SJCRH30 (cell line): Measurements from ENCODE around the gene PGBD2. TPM values are rescaled to one million over a fixed set of nuclear protein-coding genes. Genes with fewer than 3 reads are reported as not detected.
"Not testable (repeated sequence)": the region's sequence is repeated elsewhere in the genome, so short reads cannot be mapped to it uniquely, and the experiment has no call there.

ENCODE experiments used
- DNase-seq, 2 experiments: peaks; one replicate each; pipeline ENCODE4 v3.0.0-alpha.2; 2015 to 2020
- H3K27ac ChIP-seq: fragments of 250-450 bp; sonication (Bioruptor Pico); 2 replicates; pipeline ENCODE4 v1.5.1; 2020; ENCODE audit warnings: mild to moderate bottlenecking, moderate library complexity
- H3K27me3 ChIP-seq: fragments of 250-450 bp; sonication (Bioruptor Pico); 2 replicates; pipeline ENCODE4 v1.5.1; 2020; ENCODE audit warnings: mild to moderate bottlenecking, moderate library complexity
- H3K36me3 ChIP-seq: fragments of 250-450 bp; sonication (Bioruptor Pico); 2 replicates; pipeline ENCODE4 v1.5.1; 2020; ENCODE audit warnings: mild to moderate bottlenecking, moderate library complexity
- H3K4me1 ChIP-seq: fragments of 250-450 bp; sonication (Bioruptor Pico); 2 replicates; pipeline ENCODE4 v1.5.1; 2020; ENCODE audit warnings: mild to moderate bottlenecking, moderate library complexity
- H3K4me3 ChIP-seq: fragments of 250-450 bp; sonication (Bioruptor Pico); 2 replicates; pipeline ENCODE4 v1.5.1; 2020; ENCODE audit warnings: mild to moderate bottlenecking, moderate library complexity
- H3K9me3 ChIP-seq: fragments of 250-450 bp; sonication (Bioruptor Pico); replicated peaks from 2 replicates; pipeline ENCODE4 v1.5.1; 2020; ENCODE audit warnings: mild to moderate bottlenecking, moderate library complexity
- total RNA-seq: library from RNA; depleted of rRNA; stranded (reverse); fragments of >200 nt; shearing (Covaris generic); gene quantifications from 2 replicates; pipeline ENCODE4 v1.2.3, GENCODE V29; 2014

PGBD2 gene
- total RNA-seq, 1 experiment from 2014 or later: 5.6 TPM

DNA sequence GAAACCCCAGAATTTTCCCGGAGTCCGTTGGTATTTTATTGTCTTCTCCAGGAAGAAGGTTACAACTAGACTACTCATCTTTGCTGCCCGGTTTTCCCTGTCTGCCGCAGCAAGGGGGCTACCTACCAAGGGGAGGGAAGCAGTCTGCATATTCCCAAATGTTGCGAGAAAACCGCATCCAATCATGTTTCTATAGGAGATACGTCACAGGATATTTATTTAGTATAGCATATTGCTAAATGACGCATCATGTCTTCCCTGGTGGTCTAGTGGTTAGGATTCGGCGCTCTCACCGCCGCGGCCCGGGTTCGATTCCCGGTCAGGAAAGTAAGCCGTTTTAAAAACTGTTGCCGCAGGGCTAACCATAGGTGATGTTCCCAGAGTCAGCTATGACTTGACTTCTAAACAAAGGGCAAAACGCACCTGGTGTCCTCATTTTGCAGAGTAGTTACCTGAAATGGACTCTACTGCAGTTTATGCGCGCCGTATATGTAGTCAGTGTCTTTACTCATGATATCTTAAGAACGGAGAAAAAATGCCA lies 32.0 kb upstream of the PGBD2 start:
- Histone ChIP-seq H3K36me3 (no peaks in the 10 kb centered on the region), H3K27ac (no peak overlapping the region; the same call in 1 of the 2 replicates), H3K4me3 (peak overlapping the region; percentile 69), H3K9me3 (no peaks in the 10 kb centered on the region), H3K27me3 (no peaks in the 10 kb centered on the region), H3K4me1 (no peaks in the 10 kb centered on the region)
- DNase-seq: peak in 1 of 2 experiments; percentile 88

GRCh38 chr1:248881261-248881660 lies 24.8 kb upstream of the PGBD2 start:
- Histone ChIP-seq H3K4me3 (no peak overlapping the region), H3K9me3 (no peaks in the 10 kb centered on the region), H3K27ac (no peak overlapping the region), H3K36me3 (no peaks in the 10 kb centered on the region), H3K4me1 (peaks cover 10% of the 10 kb centered on the region; the same call in 1 of the 2 replicates), H3K27me3 (no peaks in the 10 kb centered on the region)
- no peak for DNase-seq

DNA sequence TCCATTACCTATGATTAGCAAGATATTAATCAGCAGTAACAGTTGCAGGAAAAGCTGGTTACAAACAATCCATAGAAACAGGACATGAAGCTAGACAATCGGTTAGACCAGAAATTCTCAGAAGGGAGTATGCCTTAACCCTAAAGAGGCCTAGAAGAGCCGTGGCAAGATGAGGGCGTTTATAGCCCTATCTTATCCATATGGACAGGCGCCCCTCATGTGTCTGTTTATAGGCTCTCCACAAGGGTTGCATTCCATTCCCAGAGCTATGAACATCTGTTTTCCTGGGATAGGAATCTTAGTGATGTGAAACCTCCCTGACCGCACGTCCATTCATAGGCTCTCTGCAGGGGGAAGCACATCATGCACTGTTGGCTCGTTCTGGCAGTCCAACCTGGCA lies 23.6 kb upstream of the PGBD2 start:
- not testable (repeated sequence) for H3K9me3 ChIP-seq, H3K36me3 ChIP-seq, H3K4me3 ChIP-seq, H3K27me3 ChIP-seq, H3K27ac ChIP-seq
- H3K4me1 ChIP-seq: peaks cover 16% of the 10 kb centered on the region
- DNase-seq: peak; percentile 32 to 44

DNA sequence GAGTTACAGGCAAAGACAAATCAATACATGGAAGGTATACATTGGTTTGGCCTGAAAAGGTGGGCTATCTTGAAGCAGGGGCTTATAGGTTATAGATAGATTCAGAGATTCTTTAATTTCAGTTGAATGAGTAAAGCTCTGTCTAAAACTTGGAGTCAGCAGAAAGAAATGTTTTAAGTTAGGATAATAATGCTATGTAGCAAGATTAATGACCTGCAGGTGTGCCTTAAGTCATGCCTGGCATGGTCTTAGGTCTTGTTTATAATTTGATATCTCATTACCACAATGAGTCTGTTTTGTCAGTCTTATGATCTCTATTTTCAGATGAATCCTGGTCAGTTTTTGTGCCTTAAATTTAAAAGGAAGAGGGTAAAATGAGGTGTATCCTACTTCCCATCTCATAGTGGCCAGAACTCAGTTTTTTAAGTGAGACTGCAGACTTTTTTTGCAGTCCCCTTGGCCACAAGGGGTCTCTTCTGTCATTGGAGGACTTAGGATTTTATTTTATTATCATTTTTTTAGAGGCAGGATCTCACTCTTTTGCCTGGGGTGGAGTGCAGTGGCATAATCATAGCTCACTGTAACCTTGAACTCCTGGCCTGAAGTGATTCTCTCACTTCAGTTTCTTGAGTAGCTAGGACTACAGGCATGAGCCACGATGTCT lies 21.3 kb upstream of the PGBD2 start:
- no peaks in the 10 kb centered on the region for H3K9me3 ChIP-seq
- DNase-seq: peak in 1 of 2 experiments; percentile 31
- no peak overlapping the region for H3K27ac ChIP-seq
- H3K4me3 ChIP-seq: no peak overlapping the region
- H3K36me3 ChIP-seq: no peaks in the 10 kb centered on the region
- H3K4me1 ChIP-seq: peaks cover 16% of the 10 kb centered on the region
- no peaks in the 10 kb centered on the region for H3K27me3 ChIP-seq

- Histone ChIP-seq H3K4me3 (no peak overlapping the region), H3K9me3 (no peaks in the 10 kb centered on the region), H3K27ac (no peak overlapping the region), H3K36me3 (no peaks in the 10 kb centered on the region), H3K4me1 (peaks cover 16% of the 10 kb centered on the region), H3K27me3 (no peaks in the 10 kb centered on the region)
- DNase-seq: no peak
Measured at GRCh38 chr1:248885646-248886045, 20.4 kb upstream of the PGBD2 start.

DNA sequence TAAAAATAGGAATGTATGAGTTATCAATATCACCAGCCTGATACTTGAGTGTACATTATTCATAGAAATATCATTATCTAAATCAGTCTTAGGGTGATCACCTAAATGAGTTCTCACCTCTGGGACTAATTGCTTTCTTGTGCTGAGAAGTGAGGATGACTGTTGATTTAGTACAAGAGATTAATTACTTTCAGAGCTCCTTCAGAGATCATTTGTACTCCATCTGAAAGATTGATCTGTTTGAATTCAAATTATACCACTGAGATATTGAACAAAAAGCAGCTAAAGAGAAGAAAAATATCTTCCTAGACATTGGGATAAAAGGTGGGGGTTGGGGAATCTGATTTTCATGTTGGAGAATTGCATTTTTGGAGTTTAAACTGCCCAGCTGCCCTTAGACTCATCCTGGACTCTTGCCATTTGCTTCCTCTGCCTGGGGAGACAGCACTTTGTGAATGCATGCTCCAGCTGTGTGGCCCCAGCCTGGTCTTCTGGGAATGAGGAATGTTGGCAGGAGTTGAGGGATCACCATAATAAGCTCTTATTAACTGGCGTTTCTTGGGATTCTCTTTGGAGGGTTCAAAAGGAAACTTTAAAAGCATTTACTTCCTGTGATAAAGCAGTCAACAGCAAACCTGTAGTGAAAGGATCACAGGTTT lies 19.7 kb upstream of the PGBD2 start:
- no peak overlapping the region for H3K4me3 ChIP-seq
- H3K27ac ChIP-seq: no peak overlapping the region
- no peaks in the 10 kb centered on the region for H3K36me3 ChIP-seq
- H3K9me3 ChIP-seq: no peaks in the 10 kb centered on the region
- peak; percentile 46 to 62 for DNase-seq
- H3K4me1 ChIP-seq: peaks cover 16% of the 10 kb centered on the region
- H3K27me3 ChIP-seq: no peaks in the 10 kb centered on the region

GRCh38 chr1:248889914-248890243 lies 16.2 kb upstream of the PGBD2 start:
- H3K27ac ChIP-seq, H3K36me3 ChIP-seq, H3K9me3 ChIP-seq, DNase-seq, H3K4me3 ChIP-seq, H3K27me3 ChIP-seq: not testable (repeated sequence)
- peaks cover 10% of the 10 kb centered on the region for H3K4me1 ChIP-seq

- Histone ChIP-seq H3K4me1 (peaks cover 9% of the 10 kb centered on the region), H3K27ac (no peak overlapping the region), H3K36me3 (no peaks in the 10 kb centered on the region), H3K27me3 (no peaks in the 10 kb centered on the region), H3K9me3 (no peaks in the 10 kb centered on the region), H3K4me3 (no peak overlapping the region)
- no peak for DNase-seq
Measured at GRCh38 chr1:248890549-248891498, 15.2 kb upstream of the PGBD2 start.

GRCh38 chr1:248891758-248892157 lies 14.3 kb upstream of the PGBD2 start:
- Histone ChIP-seq H3K4me3 (no peak overlapping the region), H3K9me3 (no peaks in the 10 kb centered on the region), H3K27ac (no peak overlapping the region), H3K4me1 (peaks cover 5% of the 10 kb centered on the region), H3K36me3 (no peaks in the 10 kb centered on the region), H3K27me3 (no peaks in the 10 kb centered on the region)
- no peak for DNase-seq

- Histone ChIP-seq H3K4me3 (no peak overlapping the region), H3K9me3 (no peaks in the 10 kb centered on the region), H3K36me3 (no peaks in the 10 kb centered on the region), H3K27ac (no peak overlapping the region), H3K4me1 (no peaks in the 10 kb centered on the region), H3K27me3 (no peaks in the 10 kb centered on the region)
- no peak for DNase-seq
Measured at GRCh38 chr1:248892590-248892989, 13.4 kb upstream of the PGBD2 start.

- Histone ChIP-seq H3K4me3 (no peak overlapping the region), H3K27ac (no peak overlapping the region), H3K27me3 (no peaks in the 10 kb centered on the region), H3K36me3 (no peaks in the 10 kb centered on the region), H3K4me1 (no peaks in the 10 kb centered on the region), H3K9me3 (no peaks in the 10 kb centered on the region)
- no peak for DNase-seq
Measured at GRCh38 chr1:248894837-248895236, 11.2 kb upstream of the PGBD2 start.

DNA sequence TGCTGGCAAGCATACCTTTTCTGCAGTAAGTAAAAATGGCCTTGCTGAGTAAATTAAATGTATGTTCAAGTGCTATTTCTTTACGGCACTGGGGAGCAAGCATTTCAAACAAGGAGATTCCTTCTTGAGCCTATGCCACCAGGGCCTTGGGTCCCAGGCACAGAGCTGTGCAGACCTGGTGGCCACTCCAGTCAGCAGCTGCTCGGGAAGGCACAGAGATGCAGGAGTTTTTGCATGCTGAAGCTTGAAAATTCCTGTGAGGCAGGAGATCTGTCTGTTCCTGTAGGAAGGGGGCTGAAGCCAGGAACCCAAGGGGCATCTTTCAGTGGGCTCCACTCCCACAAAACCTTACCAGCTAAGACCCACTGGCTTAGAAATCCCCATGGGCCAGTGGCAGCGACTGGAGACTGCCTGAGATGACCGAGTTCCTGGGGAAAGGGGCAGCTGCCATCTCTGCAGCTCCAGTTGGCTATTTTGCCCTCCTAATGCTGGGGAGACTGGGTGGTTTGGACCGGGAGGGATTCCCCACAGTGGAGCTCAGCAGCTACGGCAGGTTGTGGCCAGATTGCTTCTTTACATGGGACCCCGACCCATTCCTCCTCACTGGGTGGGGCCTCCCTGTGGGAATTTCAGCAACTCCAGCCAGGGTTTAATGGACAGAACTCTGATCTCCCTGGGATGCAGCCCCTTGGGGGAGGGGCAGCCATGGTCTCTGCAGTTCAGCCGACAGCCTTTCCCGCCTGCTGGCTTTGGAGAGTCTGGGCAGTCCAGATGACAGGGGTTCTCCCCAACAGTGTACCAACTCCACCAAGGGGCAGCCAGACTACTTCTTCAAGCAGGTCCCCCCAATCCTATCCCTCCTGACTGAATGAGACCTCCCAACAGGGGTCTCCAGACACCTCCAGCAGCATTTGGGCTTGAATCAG lies 8.4 kb upstream of the PGBD2 start:
- Histone ChIP-seq H3K27ac (no peak overlapping the region), H3K27me3 (no peaks in the 10 kb centered on the region), H3K4me1 (no peaks in the 10 kb centered on the region), H3K36me3 (no peaks in the 10 kb centered on the region), H3K9me3 (no peaks in the 10 kb centered on the region), H3K4me3 (no peak overlapping the region)
- DNase-seq: no peak

DNA sequence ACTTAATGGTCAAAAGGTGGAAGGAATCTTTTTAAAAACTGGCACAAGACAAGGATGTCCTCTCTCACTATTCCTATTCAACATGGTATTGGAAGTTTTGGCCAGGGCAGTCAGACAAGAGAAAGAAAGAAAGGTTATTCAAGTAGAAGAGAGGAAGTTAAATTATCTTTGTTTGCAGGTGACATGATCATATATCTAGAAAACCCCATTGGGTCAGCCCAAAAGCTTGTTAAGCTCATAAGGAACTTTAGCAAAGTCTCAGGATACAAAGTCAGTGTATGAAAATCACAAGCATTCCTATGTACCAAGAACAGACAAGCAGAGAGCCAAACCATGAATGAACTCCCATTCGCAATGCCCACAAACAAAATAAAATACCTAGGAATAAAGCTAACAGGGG lies 5.4 kb upstream of the PGBD2 start:
- H3K9me3 ChIP-seq: no peaks in the 10 kb centered on the region
- H3K27ac ChIP-seq: no peak overlapping the region
- no peaks in the 10 kb centered on the region for H3K4me1 ChIP-seq
- no peaks in the 10 kb centered on the region for H3K36me3 ChIP-seq
- no peaks in the 10 kb centered on the region for H3K27me3 ChIP-seq
- H3K4me3 ChIP-seq: no peak overlapping the region
- no peak for DNase-seq

DNA sequence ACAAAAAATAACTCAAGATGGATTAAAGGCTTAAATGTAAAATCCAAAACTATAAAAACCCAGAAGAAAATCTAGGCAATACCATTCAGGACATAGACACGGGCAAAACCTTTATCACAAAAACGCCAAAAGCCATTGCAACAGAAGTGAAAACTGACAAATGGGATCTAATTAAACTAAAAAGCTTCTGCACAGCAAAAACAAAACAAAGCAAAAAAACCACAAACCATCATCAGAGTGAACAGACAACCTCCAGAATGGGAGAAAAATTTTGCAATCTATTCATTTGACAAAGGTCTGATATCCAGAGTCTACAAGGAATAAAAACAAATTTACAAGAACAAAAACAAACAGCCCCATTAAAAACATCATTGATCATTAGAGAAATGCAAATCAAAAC lies 4.5 kb upstream of the PGBD2 start:
- no peak for DNase-seq
- Histone ChIP-seq H3K9me3 (no peaks in the 10 kb centered on the region), H3K27ac (no peak overlapping the region), H3K36me3 (no peaks in the 10 kb centered on the region), H3K27me3 (no peaks in the 10 kb centered on the region), H3K4me3 (no peak overlapping the region), H3K4me1 (no peaks in the 10 kb centered on the region)
